OCI-LY7 (cell line): ENCODE measurements around the gene CACTIN. TPM values are rescaled to one million over a fixed set of nuclear protein-coding genes. Genes with fewer than 3 reads are reported as not detected.

Source experiments
- BruUV-seq: library from RNA; stranded (reverse); fragments of 400-500 nt; replicated peaks from 2 replicates; lab custom pipeline; 2021; lab: Mats Ljungman, UMichigan
- CTCF ChIA-PET: fragments of 300-600 bp; sonication (Branson Sonifier 250); formaldehyde crosslinking; loops from one replicate; lab custom pipeline; 2022; ENCODE audit warnings: antibody characterized with exemption; ENCODE audit not compliant: unreplicated experiment; lab: Charles Lee
- POLR2A ChIA-PET: fragments of 300-600 bp; sonication (Branson Sonifier 250); formaldehyde crosslinking; loops from one replicate; lab custom pipeline; 2022; ENCODE audit warnings: antibody characterized with exemption; lab: Charles Lee
- DNase-seq: peaks from one replicate; pipeline ENCODE4 v3.0.0-alpha.2; 2015; ENCODE audit warnings: low spot score
- H2AFZ ChIP-seq: fragments of 200-600 bp; sonication (generic), shearing (Covaris generic); 2 replicates; pipeline ENCODE4 v1.6.1; 2014; ENCODE audit warnings: mild to moderate bottlenecking, antibody characterized with exemption, low read length, moderate library complexity
- H3K27ac ChIP-seq: fragments of 200-600 bp; sonication (generic); 2 replicates; pipeline ENCODE4 v1.5.1; 2014; ENCODE audit warnings: mixed run types, low read depth, mild to moderate bottlenecking, moderate library complexity, low read length, inconsistent platforms; ENCODE audit not compliant: poor library complexity, severe bottlenecking
- H3K36me3 ChIP-seq: fragments of 200-600 bp; sonication (generic); 2 replicates; pipeline ENCODE4 v1.6.1; 2014; ENCODE audit warnings: mild to moderate bottlenecking, antibody characterized with exemption, low read length, moderate library complexity, mixed read lengths; ENCODE audit not compliant: insufficient read depth
- H3K4me1 ChIP-seq: fragments of 200-600 bp; sonication (generic); 2 replicates; pipeline ENCODE4 v1.5.1; 2014; ENCODE audit warnings: mild to moderate bottlenecking, low read length; ENCODE audit not compliant: insufficient read depth, poor library complexity, severe bottlenecking
- H3K4me2 ChIP-seq: fragments of 200-600 bp; sonication (generic); 2 replicates; pipeline ENCODE4 v1.6.1; 2014; ENCODE audit warnings: mild to moderate bottlenecking, low read length
- H3K4me3 ChIP-seq: fragments of 200-600 bp; sonication (generic); 2 replicates; pipeline ENCODE4 v1.5.1; 2014; ENCODE audit warnings: mild to moderate bottlenecking, low read depth, low read length; ENCODE audit not compliant: poor library complexity, severe bottlenecking
- H3K79me2 ChIP-seq: fragments of 200-600 bp; sonication (generic); 2 replicates; pipeline ENCODE4 v1.6.1; 2016; ENCODE audit warnings: low read depth, mild to moderate bottlenecking, low read length, moderate library complexity, mixed read lengths; ENCODE audit not compliant: insufficient read depth
- H3K9me2 ChIP-seq: fragments of 200-600 bp; sonication (generic); 2 replicates; pipeline ENCODE4 v1.6.1; 2016; ENCODE audit warnings: mild to moderate bottlenecking, low read length, mixed read lengths; ENCODE audit not compliant: insufficient read depth
- H3K9me3 ChIP-seq: fragments of 200-600 bp; sonication (generic); 2 replicates; pipeline ENCODE4 v1.6.1; 2014; ENCODE audit warnings: mild to moderate bottlenecking, mixed run types, low read length, mixed read lengths
- H4K20me1 ChIP-seq: fragments of 200-600 bp; sonication (generic); 2 replicates; pipeline ENCODE4 v1.6.1; 2014; ENCODE audit warnings: mild to moderate bottlenecking, antibody characterized with exemption, low read length, moderate library complexity, mixed read lengths; ENCODE audit not compliant: insufficient read depth
- EZH2phosphoT487 ChIP-seq: fragments of 200-600 bp; sonication (generic); IDR thresholded peaks from 2 replicates; pipeline ENCODE4 v1.6.1; 2018; ENCODE audit warnings: low read depth, borderline replicate concordance, mild to moderate bottlenecking, mixed run types, antibody characterized with exemption, low read length, moderate library complexity, mixed read lengths
- intact Hi-C: fragments of 100-400 bp; cut with micrococcal nuclease; formaldehyde crosslinking; loops from one replicate; pipeline ENCODE4 v1.10.0; 2022; ENCODE audit not compliant: unreplicated experiment
- total RNA-seq, 2 experiments: library from RNA; depleted of rRNA in 1 of 2; stranded (reverse); fragments of >200 nt in 1 of 2; shearing (Covaris generic) in 1 of 2; gene quantifications; 2 replicates each; pipeline ENCODE4 v1.2.3, GENCODE V29; 2014 to 2022
- TF ChIP-seq, protein P1 (sequence below): fragments of 200-600 bp; sonication (generic); conservative IDR thresholded peaks from 2 replicates; pipeline ENCODE4 v1.5.1; 2014; ENCODE audit warnings: mild to moderate bottlenecking, antibody characterized with exemption, low read length, moderate library complexity, mixed read lengths

The CACTIN gene
- total RNA-seq, 2 experiments from 2014 or later: 34.2 to 35.9 TPM

DNA sequence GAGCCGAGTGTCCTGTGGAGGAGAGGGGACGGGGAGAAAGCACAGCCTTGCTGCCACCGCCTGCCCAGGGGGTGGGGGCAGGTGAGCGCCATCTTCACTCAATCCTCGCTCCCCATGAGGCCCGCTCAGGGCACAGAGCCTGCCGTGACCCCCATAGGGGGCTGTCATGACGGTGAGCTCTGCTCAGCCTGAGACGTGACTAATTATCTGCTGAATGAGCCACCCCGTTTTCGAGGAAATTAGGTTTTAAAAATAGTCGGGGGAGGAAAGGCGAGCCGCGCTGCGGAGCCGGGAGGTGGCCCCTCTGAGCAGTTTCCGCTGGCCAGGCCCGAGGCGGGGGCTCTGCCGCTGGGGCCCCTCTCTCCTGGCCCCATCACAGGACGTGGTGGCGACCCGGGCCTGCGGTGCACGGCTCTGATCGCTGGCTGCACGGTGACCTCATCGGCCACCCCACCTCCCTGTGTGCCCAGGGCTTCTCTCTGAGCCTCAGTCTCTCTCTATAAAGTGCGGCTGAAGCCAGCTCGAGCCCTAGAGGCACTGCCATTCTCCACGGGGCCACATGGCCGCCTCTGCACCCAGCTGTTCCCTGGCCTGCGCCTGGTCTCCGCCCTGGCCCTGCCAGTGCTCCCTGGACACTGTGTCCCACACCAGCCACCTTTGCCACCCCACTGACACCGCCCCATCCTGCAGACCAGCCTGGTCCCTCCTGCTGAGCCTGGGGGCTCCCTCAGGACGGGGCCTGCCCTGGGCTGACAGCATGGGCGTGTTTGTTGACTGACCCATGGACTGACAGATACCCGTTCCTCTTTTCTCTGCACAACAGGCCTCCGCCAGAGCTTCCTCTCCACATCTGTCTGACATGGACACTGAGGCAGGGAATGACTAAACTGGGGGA lies 45.3 kb upstream of the CACTIN start:
- intact Hi-C loops: no loop called here
- Histone ChIP-seq H3K9me2 (no peaks in the 10 kb centered on the region), H3K4me2 (no peak overlapping the region), H3K79me2 (no peaks in the 10 kb centered on the region), H3K4me3 (no peak overlapping the region), H3K36me3 (no peaks in the 10 kb centered on the region), H2AFZ (no peak overlapping the region), H3K9me3 (no peaks in the 10 kb centered on the region), H3K27ac (no peak overlapping the region), H3K4me1 (peaks cover 9% of the 10 kb centered on the region), H4K20me1 (0 out of 2 replicates have a peak, but pooled peaks cover 4% of the 10 kb centered on the region)
- ChIA-PET CTCF (no interaction called here), POLR2A (no interaction called here)
- BruUV-seq: no TSS peak
- TF ChIP-seq EZH2phosphoT487: no peak
- TF ChIP-seq, protein P1, sequence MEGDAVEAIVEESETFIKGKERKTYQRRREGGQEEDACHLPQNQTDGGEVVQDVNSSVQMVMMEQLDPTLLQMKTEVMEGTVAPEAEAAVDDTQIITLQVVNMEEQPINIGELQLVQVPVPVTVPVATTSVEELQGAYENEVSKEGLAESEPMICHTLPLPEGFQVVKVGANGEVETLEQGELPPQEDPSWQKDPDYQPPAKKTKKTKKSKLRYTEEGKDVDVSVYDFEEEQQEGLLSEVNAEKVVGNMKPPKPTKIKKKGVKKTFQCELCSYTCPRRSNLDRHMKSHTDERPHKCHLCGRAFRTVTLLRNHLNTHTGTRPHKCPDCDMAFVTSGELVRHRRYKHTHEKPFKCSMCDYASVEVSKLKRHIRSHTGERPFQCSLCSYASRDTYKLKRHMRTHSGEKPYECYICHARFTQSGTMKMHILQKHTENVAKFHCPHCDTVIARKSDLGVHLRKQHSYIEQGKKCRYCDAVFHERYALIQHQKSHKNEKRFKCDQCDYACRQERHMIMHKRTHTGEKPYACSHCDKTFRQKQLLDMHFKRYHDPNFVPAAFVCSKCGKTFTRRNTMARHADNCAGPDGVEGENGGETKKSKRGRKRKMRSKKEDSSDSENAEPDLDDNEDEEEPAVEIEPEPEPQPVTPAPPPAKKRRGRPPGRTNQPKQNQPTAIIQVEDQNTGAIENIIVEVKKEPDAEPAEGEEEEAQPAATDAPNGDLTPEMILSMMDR: no peak
- no peak for DNase-seq

DNA sequence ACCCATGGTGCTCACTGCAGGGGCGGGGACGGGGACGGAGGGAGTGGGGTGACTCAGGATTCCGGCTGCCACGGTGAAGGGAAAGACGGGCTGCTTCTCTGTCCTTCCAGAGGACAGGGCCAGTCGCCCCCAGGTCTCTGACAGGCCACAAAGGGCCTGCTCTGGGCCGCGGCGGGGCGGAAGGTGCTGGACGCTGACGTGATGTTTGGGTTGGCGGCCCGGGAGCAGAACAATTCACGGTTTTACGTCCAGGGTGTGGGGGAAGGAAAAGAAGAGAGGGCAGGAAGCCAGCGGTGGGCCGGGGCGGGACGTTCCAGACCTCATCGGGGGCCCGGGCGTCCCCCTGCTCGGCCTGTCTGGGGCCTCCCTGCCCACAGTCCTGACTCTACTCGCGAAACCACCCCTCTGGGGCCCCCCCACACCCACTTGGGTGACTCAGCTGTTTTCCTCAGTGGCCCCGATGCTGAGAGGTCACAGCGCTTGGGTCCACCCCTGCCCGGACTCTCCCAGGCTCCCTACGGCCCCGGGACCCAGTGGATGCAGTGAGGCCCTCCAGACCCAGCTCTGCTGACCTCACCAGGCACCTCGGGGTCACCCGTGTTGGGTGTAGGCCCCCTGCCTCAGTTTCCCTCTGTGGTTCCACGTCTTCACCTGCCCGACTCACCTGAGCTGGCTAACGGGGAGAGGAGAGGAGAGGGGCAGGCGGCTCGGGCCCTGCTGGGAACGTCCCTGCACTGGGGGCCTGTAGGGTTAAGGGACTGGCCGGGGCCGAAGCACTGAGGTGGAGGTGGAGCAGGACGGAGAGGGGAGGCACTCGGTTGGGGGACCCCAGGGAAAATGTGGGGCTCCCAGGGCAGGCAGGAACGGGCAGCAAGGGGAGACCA lies 44.4 kb upstream of the CACTIN start:
- Histone ChIP-seq H3K36me3 (no peaks in the 10 kb centered on the region), H3K79me2 (no peaks in the 10 kb centered on the region), H3K9me2 (no peaks in the 10 kb centered on the region), H3K9me3 (no peaks in the 10 kb centered on the region), H4K20me1 (0 out of 2 replicates have a peak, but pooled peaks cover 4% of the 10 kb centered on the region), H3K4me2 (no peak overlapping the region), H3K4me3 (no peak overlapping the region), H3K4me1 (peaks cover 12% of the 10 kb centered on the region), H3K27ac (no peak overlapping the region), H2AFZ (no peak overlapping the region)
- CTCF ChIA-PET: no interaction called here
- POLR2A ChIA-PET: no interaction called here
- intact Hi-C loops: no loop called here
- DNase-seq: no peak
- BruUV-seq: no TSS peak
- TF ChIP-seq, protein P1: no peak
- TF ChIP-seq EZH2phosphoT487: no peak
